Measurements from ENCODE around the gene SCGB1D4.

Gene SCGB1D4

DNA sequence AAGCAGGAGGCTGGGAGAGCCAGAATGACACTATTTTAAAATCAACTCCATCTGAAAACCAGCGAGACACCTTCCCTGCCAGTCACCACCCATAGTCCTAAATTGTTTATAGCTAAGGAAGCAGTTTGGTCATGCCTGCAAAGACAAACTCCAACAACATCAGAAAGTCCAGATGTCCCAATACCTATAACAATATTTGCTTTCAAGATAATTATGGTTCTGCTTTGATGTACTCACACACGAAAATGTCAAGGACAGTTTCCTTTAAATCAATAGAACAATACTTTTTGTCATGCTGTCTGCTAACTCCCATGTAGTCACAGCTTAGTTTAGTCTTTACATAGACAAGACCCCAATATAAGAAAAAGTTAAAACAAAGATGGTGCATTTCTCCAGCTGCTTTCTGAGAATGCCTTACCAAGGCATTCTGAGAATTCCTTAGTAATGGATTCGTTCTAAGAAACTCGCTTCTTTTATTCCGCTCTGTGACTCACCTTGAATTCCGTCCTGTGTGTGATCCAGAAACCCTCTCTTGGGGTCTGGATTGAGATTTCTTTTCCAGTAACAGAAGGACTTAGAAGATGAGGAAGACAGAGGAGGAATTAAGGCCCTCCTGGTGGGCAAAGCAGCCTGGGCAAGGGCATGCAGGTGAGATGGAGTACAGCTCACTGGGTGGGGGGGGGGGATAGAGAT lies 38.5 kb downstream of the SCGB1D4 start:
- TF ChIP-seq CTCF (IDR thresholded peaks at IDR 0.05; ENCODE audit: extremely low read depth, insufficient read depth, missing control alignments) = no peak
- in situ Hi-C loops (cut with MboI; ENCODE audit: low pct_unique_long_range_greater_than_20kb, low sequenced_read_pairs, unreplicated experiment) = no loop called here
- DNase-seq (ENCODE audit: low spot score) = no peak

DNA sequence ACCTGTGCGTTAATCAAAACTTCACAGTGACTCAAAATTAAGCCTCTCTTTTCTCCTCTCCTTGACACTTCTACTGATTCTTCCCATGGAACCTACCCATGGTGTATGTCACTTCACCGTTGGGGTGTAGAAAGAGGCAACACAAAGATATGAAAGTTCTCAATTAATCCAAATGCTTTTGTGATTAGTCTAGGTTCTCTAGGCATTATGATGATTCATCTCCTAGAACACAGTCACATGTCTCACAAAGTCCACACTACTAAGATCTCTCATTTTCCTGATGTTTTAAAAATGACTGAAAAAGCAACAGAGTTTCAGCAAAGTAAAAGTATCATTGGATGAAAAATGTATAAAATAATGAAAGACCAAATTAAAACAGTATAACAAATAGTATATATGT lies 42.6 kb downstream of the SCGB1D4 start:
- no peak for DNase-seq (ENCODE audit: low spot score)
- in situ Hi-C loops (cut with MboI; ENCODE audit: low pct_unique_long_range_greater_than_20kb, low sequenced_read_pairs, unreplicated experiment) = no loop called here
- no peak for TF ChIP-seq CTCF (IDR thresholded peaks at IDR 0.05; ENCODE audit: extremely low read depth, insufficient read depth, missing control alignments)

- no peak for TF ChIP-seq CTCF (IDR thresholded peaks at IDR 0.05; ENCODE audit: extremely low read depth, insufficient read depth, missing control alignments)
- in situ Hi-C loops (cut with MboI; ENCODE audit: low pct_unique_long_range_greater_than_20kb, low sequenced_read_pairs, unreplicated experiment) = no loop called here
- no peak for DNase-seq (ENCODE audit: low spot score)
Measured at GRCh38 chr11:62253999-62254542, 44.8 kb downstream of the SCGB1D4 start.

DNA sequence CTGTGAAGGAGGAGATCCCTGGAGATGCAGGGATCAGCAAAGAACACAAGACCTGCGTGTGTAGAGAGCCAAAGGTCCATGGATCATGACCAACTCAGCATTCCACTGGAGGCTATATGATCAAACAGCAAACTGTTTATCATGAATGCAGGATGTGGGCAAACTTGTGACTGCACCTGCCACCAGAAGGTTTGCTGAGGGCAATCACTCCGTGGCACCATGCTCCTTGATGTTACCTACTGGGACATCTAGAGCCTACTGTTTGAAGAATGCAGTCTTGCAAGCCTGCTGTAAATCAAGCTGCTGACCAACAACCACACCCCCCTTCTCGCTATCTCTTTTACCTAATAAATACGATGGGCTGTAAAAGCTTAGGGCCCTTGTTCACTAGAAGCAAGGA lies 47.2 kb downstream of the SCGB1D4 start:
- in situ Hi-C loops (cut with MboI; ENCODE audit: low pct_unique_long_range_greater_than_20kb, low sequenced_read_pairs, unreplicated experiment) = no loop called here
- DNase-seq (ENCODE audit: low spot score) = no peak
- TF ChIP-seq CTCF (IDR thresholded peaks at IDR 0.05; ENCODE audit: extremely low read depth, insufficient read depth, missing control alignments) = no peak
